ENCODE data around the gene CSHL1.
"Not testable (repeated sequence)": the region's sequence is repeated elsewhere in the genome, so short reads cannot be mapped to it uniquely, and the experiment has no call there.

Gene CSHL1

DNA sequence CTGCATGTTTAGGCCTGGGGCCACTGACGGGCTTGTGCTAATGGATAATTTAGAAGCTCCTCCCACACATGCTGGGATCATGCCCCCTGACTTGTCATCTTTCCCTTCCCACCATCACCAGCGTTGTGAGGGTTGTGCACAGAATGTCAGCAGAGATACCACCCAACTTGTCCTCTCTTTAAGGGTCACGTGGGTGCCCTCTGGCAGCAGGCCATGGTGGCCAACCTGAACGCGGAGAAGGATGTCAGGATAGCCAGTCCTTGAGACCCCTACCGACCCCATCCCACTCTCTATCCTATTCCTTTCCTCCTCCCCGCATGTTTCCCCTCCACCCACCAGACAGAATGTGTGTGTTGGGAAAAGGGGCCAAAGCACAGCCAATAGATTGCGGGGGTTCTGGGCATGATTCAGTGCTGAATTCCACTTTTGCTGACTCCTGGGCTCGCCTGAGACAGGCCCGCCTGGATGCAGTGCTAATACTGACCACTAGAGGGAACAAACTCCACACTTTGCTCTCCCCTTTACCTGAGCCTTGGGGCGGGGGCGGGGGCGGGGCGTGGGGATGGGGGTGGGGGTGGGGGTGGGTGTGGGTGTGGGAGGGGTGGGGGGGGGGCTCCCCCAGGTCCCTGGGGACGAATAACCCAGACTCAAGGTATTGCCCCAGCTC lies 29.0 kb downstream of the CSHL1 start, which contains the start of gene GH2:
Gene GH2 (minus strand): TSS at position 10 of the 667 bp plus-strand sequence. CDS start 143 bp downstream, outside the sequence.
- DNase-seq = peak; percentile 32

DNA sequence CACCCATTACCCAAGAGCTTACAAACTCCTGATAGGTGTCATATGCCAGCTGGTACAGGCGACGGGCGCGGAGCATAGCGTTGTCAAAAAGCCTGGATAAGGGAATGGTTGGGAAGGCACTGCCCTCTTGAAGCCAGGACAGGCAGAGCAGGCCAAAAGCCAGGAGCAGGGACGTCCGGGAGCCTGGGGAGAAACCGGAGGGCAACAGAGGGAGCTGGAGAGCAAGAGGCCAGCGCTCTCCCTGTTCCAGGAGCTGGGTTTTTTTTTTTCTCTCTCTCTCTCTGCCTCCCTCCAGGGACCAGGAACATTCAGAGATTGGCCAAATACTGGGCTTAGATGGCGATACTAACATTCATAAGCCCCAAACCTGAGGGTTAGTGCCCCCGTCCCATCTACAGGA lies 29.7 kb downstream of the CSHL1 start:
- DNase-seq = not testable (repeated sequence)

DNA sequence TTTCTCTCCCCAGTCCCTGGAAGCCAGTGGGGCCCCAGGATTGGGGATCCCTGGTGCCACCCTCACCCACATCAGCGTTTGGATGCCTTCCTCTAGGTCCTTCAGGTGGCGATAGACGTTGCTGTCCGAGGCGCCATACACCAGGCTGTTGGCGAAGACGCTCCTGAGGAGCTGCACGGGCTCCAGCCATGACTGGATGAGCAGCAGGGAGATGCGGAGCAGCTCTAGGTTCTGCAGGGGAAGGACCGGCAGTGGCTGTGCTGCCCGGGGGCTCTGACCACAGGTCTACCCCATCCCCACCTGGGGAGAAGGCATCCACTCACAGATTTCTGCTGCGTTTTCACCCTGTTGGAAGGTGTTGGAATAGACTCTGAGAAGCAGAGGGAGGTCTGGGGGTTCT lies 30.4 kb downstream of the CSHL1 start:
- DNase-seq = no peak

DNA sequence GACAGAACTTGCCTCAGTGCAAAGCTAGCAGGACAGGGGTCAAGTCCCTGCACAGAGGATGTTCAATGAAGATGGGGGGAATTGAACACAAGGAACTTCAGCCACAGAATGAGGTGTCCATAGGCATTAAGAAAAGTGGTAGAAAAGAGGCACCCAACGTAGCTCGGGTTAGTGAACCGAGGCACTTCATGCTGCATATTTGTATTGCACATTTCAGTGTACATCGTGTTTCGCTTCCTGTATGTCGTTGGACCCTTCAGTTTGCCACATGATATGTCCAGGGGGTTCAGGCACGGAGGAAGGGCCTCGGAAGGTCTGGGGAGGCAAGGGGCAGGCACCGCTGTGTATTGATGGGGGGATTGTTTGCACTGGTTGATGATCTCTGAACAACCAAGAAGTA lies 32.6 kb downstream of the CSHL1 start:
- not testable (repeated sequence) for DNase-seq

DNA sequence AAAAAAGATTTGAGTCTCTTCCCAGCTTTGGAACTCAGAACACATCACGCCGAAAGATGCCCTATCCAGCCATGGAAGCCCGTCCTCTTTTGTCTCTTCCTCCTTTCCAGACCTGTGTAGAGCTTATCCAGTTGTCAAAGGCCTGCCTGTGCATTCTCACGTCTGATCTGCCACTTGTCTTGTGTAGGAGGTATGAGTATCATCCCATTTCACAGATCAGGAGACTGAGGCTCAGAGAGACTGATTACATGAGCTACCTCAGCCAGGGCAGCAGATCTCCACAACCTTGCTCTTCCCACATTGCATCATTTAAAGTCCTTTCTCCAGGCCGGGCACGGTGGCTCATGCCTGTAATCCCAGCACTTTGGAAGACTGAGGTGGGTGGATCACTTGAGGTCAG lies 36.4 kb downstream of the CSHL1 start:
- not testable (repeated sequence) for DNase-seq

DNA sequence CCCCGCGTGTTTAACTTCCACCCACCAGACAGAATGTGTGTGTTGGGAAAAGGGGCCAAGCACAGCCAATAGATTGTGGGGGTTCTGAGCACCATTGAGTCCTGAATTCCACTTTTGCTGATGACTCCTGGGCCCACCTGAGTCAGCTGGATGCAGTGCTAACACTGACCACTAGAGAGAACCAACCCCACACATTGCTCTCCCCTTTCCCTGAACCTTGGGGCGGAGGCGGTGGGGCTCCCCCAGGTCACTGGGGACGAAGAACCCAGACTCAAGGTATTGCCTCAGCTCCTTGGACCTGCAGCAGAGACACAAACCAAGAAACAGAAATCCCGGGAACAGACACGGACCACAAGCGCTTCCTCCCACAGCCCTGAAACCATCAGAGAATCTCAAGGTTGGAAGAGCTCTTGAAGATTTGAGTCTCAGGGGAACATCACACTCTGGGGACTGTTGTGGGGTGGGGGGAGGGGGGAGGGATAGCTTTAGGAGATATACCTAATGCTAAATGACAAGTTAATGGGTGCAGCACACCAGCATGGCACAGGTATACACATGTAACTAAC lies 36.9 kb downstream of the CSHL1 start:
- DNase-seq = not testable (repeated sequence)

DNA sequence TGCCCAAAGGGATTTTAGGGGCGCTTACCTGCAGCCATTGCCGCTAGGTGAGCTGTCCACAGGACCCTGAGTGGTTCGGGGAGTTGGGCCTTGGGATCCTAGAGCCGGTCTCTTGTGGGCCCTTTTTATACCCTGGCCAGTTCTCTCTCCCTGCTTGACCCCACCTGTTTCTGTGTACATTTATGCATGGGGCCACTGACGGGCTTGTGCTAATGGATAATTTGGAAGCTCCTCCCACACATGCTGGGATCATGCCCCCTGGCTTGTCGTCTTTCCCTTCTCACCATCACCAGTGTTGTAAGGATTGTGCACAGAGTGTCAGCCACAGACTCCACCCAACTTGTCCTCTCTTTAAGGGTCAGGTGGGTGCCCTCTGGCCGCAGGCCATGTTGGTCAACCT lies 37.5 kb downstream of the CSHL1 start, which contains the start of gene CSH2:
Gene CSH2 (minus strand): TSS at position 101 of the 400 bp plus-strand sequence. CDS start 63 bp downstream, at position 38.
- DNase-seq = not testable (repeated sequence)

DNA sequence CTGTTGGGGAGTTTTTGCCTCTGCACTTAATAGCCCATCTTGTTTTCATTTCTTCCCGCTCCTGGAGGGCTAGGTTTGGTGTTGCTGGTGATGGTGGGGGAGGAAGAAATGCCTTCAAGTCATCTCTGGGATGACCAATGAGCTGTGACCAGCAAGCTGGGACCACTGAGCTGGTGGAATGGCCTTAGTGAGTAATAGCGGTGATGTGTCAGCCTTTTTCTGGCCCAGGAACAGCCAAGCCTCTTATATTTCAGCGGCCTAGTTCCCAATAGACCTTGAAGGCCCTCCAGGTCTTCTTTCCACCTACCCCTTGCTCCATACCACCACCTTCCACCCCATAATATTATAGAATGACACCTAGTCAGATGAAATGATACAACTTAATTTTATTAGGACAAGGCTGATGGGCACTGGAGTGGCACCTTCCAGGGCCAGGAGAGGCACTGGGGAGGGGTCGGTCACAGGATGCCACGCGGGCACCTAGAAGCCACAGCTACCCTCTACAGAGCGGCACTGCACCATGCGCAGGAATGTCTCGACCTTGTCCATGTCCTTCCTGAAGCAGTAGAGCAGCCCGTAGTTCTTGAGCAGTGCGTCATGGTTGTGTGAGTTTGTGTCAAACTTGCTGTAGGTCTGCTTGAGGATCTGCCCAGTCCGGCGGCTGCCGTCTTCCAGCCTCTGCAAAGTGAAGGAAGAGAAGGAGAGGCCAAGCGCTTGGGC lies 39.3 kb downstream of the CSHL1 start:
- not testable (repeated sequence) for DNase-seq

DNA sequence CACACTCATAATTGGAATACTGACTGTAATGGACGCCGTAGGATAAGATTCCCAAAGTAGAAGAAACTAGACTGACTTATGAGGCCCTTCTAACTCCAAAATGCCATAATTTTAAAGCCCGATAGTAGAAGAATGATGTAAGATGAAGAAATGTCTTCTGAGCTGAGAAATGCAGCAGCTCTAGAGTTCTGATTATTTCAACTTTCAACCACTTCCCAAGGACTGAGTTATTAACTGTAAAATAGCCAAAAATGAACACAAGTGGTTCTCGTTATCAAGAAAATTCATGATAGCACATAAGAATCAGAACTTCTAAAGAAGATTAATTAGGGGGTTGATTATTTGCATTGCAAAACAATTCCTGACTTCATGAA lies 40.8 kb downstream of the CSHL1 start:
- not testable (repeated sequence) for DNase-seq

DNA sequence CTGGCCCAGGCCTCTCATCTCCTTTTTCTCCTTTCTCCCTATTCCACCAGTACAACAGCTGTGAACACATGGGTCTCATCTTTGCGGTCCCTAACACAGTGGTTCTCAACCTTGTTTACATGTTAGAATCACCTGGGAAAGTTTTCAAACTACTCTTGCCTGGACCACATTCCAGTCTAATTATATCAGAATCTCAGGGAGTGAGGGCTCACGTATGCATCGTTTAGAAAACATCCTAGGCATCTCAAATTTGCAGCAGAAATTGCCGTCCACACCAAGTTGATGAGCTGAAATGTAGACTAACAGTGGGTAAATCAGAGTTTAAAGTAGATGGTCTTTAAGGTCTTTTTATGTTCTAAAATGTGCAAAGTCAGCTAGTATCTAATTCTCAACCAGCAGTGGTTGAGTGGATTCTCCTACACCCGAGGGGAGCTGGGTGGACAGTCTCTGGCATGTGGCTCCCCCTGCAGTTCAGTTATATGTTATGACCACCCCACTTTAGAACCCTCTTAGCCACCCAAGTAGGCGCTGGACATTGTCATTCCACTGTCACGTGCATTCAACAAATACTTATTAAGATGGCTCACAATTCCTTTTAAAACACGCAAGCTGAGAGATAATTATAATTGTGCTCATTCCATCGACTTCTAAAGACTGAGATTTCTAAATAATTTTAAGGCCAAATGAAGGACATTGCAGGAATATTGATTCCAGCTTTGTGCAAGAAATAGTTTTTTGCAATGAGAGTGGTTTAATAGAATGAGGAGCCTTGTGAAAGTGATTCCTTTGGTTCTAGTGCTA lies 41.4 kb downstream of the CSHL1 start:
- not testable (repeated sequence) for DNase-seq

DNA sequence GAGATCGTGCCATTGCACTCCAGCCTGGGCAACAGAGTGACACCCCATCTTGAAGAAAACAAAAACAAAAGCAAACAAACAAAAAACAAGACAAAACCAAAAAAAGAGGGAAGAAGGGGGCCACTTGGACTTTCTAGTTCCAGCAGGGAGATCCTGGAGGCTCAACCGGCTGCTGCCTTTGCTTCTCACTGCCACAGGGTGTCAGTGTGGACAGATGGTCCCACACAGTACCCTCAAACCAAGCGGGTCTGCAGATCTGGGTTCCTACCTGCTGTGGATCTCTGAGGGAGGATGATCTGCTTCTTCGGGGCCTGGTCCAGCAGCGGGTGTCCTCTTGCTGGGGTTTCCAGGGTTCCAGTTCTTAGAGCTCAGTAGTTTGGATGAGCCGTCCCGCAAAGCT lies 44.4 kb downstream of the CSHL1 start:
- DNase-seq = not testable (repeated sequence)
